Prostate gland (tissue), 2 donors: Measurements from ENCODE around the gene IGSF1. TPM values are rescaled to one million over a fixed set of nuclear protein-coding genes. Genes with fewer than 3 reads are reported as not detected.

Experiments
- DNase-seq: peaks from one replicate; pipeline ENCODE4 v3.0.0-alpha.2; 2019; ENCODE audit warnings: low spot score
- H3K27ac ChIP-seq, 2 donors: fragments of 200-600 bp; sonication (generic); 2 replicates each; pipeline ENCODE4 v1.5.1; 2017 to 2019
- H3K27me3 ChIP-seq: fragments of 200-600 bp; sonication (generic); replicated peaks from 2 replicates; pipeline ENCODE4 v1.5.1; 2019; ENCODE audit not compliant: insufficient read depth
- H3K36me3 ChIP-seq, 2 donors: fragments of 200-600 bp; sonication (generic); 1 replicate in 1 of 2; 2 replicates in 1 of 2; pipeline versions ENCODE4 v1.5.1 to v1.8.1; 2017 to 2019
- H3K4me1 ChIP-seq: fragments of 200-600 bp; sonication (generic); replicated peaks from 2 replicates; pipeline ENCODE4 v1.5.1; 2019
- H3K4me3 ChIP-seq, 2 donors: fragments of 200-600 bp; sonication (generic); 2 replicates each; pipeline ENCODE4 v1.5.1; 2017 to 2019
- H3K9me3 ChIP-seq: fragments of 200-600 bp; sonication (generic); 2 replicates; pipeline ENCODE4 v1.5.1; 2017
- POLR2A ChIP-seq: fragments of 450-650 bp; IDR thresholded peaks from one replicate; pipeline ENCODE4 v1.6.1; 2016; ENCODE audit warnings: antibody characterized with exemption, mild to moderate bottlenecking
- POLR2AphosphoS5 ChIP-seq: sonication (generic); formaldehyde crosslinking; IDR thresholded peaks from one replicate; pipeline ENCODE4 v1.6.1; 2017; ENCODE audit warnings: antibody characterized with exemption
- WGBS: methylation state at CpG from one replicate; pipeline ENCODE4 v1.1.5; 2018; 5-methylcytosine and 5-hydroxymethylcytosine counted together
- intact Hi-C: fragments of 100-400 bp; cut with DNase I; formaldehyde crosslinking; loops from one replicate; pipeline ENCODE4 v1.14.2; 2022
- total RNA-seq, 2 donors: library from RNA; depleted of rRNA; stranded (reverse); fragments of >200 nt; gene quantifications; one replicate each; pipeline ENCODE4 v1.1.0, GENCODE V29; 2016
- TF ChIP-seq, protein P1 (sequence below), 4 experiments: fragments of 200-600 bp in 2 of 4; fragments of 450-650 bp in 2 of 4; sonication (generic) in 2 of 4; IDR thresholded peaks; 1 replicate in 3 of 4; 2 replicates in 1 of 4; pipeline ENCODE4 v1.5.1; 2016 to 2019; ENCODE audit warnings: antibody characterized with exemption in 4 of 4, mild to moderate bottlenecking in 2 of 4, moderate library complexity in 2 of 4

Gene IGSF1
- total RNA-seq, 2 donors from 2014 or later, result 1.5 to 11.0 TPM

DNA sequence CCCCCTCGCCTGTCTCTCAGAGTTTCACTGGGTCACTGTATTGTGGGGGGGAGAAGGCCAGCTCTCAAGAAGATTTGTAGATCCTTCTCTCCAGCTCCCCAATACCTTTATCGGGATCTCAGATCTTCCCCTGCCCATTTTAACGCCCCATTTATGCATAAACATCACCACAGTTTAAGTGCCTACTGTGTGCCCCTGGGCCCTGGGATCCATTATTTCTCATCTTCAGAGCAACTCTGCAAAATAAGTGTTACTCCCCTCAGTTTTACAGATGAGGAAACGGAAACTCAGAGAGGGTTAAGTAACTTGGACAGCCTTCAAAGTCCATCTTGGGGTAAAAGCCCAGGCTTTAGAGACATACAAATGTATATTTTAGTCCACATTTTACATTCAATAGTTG, 421 bp upstream of the IGSF1 start:
- intact Hi-C loops, result no loop called here
- no peaks in the 10 kb centered on the region for H3K27me3 ChIP-seq
- TF ChIP-seq, protein P1, sequence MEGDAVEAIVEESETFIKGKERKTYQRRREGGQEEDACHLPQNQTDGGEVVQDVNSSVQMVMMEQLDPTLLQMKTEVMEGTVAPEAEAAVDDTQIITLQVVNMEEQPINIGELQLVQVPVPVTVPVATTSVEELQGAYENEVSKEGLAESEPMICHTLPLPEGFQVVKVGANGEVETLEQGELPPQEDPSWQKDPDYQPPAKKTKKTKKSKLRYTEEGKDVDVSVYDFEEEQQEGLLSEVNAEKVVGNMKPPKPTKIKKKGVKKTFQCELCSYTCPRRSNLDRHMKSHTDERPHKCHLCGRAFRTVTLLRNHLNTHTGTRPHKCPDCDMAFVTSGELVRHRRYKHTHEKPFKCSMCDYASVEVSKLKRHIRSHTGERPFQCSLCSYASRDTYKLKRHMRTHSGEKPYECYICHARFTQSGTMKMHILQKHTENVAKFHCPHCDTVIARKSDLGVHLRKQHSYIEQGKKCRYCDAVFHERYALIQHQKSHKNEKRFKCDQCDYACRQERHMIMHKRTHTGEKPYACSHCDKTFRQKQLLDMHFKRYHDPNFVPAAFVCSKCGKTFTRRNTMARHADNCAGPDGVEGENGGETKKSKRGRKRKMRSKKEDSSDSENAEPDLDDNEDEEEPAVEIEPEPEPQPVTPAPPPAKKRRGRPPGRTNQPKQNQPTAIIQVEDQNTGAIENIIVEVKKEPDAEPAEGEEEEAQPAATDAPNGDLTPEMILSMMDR (IDR thresholded peaks at IDR 0.05), result no peak
- TF ChIP-seq POLR2A, result no peak
- TF ChIP-seq POLR2AphosphoS5, result no peak
- 30% methylated on average over 4 of the region's 4 CpGs for WGBS
- no peaks in the 10 kb centered on the region for H3K4me1 ChIP-seq
- H3K36me3 ChIP-seq, result no peaks in the 10 kb centered on the region
- DNase-seq, result no peak
- no peaks in the 10 kb centered on the region for H3K9me3 ChIP-seq
- H3K27ac ChIP-seq, result no peak overlapping the region
- H3K4me3 ChIP-seq, result no peak overlapping the region

DNA sequence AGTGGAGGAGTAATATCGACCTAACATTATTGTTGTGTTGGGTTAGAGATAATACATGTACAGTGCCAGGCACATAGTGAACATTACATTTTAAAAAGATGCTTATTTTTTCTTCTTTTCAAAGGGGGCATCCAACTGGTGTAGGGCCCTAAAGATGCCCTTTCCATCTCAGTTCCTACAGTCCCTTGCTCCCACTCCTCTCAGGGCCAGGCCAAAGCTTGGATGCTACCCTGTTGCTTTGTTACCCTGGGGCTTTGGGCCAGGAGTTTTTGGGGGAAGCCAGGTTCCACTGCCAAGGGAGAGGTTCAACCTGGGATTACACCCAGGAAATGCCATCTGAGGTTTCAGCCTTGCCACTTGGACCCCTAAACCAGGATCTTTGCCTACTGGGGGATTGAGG, 918 bp downstream of the IGSF1 start:
- 62% methylated on average over 1 of the region's 1 CpG for WGBS
- Histone ChIP-seq H3K27ac (no peak overlapping the region), H3K27me3 (no peaks in the 10 kb centered on the region), H3K36me3 (no peaks in the 10 kb centered on the region), H3K4me1 (no peaks in the 10 kb centered on the region), H3K9me3 (no peaks in the 10 kb centered on the region), H3K4me3 (no peak overlapping the region)
- no peak for DNase-seq
- intact Hi-C loops, result no loop called here
- TF ChIP-seq POLR2AphosphoS5 (no peak), POLR2A (no peak)
- TF ChIP-seq, protein P1 (IDR thresholded peaks at IDR 0.05), result no peak

DNA sequence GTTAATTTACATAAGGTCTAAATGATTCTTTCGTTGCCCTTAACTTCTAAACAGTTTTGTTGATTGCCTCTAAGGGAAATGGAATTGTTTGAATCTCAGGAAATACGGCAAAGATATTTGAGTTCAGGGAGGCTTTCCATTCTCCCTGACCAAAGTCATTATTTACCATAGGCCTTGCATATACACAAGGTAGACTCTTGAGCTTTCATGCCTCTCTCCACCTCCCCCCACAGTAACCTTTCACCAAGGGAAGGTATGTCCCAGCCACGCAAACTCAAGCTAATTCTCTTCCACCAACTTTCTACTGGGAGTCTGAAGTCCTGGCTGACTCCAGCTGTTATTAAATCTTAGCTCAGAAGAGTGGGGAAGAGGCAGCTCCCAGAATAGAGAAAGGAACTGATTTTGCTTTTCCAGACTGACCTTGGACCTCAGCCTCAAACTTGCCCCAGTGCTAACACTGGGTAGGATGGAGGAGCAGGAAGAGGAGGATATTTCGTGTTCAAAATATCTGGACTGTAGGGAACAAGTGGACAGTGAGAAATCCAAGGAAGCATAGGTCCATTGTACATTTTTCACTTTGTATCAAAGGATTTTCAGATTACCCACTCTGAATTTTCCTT, 1.4 kb downstream of the IGSF1 start:
- DNase-seq, result no peak

DNA sequence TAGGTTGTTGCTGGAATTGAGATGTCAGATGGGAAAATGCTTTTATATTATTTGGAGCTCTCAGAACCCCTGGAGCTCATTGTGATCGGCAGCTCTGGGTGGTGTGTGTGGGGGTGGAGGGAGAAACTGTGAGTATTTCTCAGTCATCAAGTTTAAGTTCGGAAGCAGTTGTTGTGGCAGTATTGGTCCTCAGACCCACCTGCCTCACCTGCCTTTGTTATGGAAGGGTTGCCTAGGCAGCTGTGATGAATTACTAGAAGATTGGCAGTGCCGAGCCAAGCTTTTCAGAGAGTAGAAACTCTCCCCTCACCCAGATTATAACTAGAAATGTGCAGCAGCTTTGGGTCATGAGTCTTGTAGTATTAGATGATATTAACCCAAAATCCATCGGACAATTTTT, 9.5 kb downstream of the IGSF1 start:
- Histone ChIP-seq H3K4me1 (no peaks in the 10 kb centered on the region), H3K27ac (no peak overlapping the region), H3K36me3 (no peaks in the 10 kb centered on the region), H3K9me3 (no peaks in the 10 kb centered on the region), H3K27me3 (no peaks in the 10 kb centered on the region), H3K4me3 (no peak overlapping the region)
- WGBS, result 78% methylated on average over 4 of the region's 4 CpGs
- DNase-seq, result no peak
- TF ChIP-seq POLR2A (no peak), POLR2AphosphoS5 (no peak)
- TF ChIP-seq, protein P1 (IDR thresholded peaks at IDR 0.05), result no peak
- intact Hi-C loops, result no loop called here

More for the DNA sequence above, 1.4 kb downstream of the IGSF1 start:
- H3K4me1 ChIP-seq, result no peaks in the 10 kb centered on the region
- H3K27me3 ChIP-seq, result no peaks in the 10 kb centered on the region
- H3K4me3 ChIP-seq, result no peak overlapping the region
- no peak overlapping the region for H3K27ac ChIP-seq
- TF ChIP-seq, protein P1 (IDR thresholded peaks at IDR 0.05), result no peak
- TF ChIP-seq POLR2A (no peak), POLR2AphosphoS5 (no peak)
- H3K9me3 ChIP-seq, result no peaks in the 10 kb centered on the region
- WGBS, result 83% methylated on average over 4 of the region's 4 CpGs
- intact Hi-C loops, result no loop called here
- H3K36me3 ChIP-seq, result no peaks in the 10 kb centered on the region

DNA sequence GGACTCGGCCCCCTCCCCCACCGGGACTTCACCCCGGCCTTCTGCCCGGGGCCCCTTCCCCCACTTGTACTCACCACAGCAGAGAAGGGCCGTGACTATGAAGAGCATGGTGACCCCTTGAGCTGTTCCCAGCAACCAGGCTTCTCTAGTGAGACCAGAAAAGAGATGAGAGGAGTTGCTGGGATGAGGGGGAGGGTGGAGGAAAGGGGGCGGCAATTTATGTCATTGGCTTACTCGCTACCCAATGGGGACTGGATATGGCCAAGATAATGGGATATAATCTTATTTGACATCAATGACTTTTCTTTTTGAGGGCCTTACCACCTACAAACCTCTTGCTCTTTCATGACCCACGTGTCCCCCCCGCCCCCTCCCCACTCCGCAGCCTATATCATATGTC, 9.9 kb downstream of the IGSF1 start:
- no peak for TF ChIP-seq POLR2AphosphoS5
- TF ChIP-seq POLR2A, result no peak
- TF ChIP-seq, protein P1 (IDR thresholded peaks at IDR 0.05), result no peak
- Histone ChIP-seq H3K36me3 (no peaks in the 10 kb centered on the region), H3K4me1 (no peaks in the 10 kb centered on the region), H3K4me3 (no peak overlapping the region), H3K27ac (no peak overlapping the region), H3K9me3 (no peaks in the 10 kb centered on the region), H3K27me3 (no peaks in the 10 kb centered on the region)
- whole genome bisulfite sequencing, result 67% methylated on average over 7 of the region's 10 CpGs
- intact Hi-C loops, result no loop called here
- DNase-seq, result no peak
